Measurements from ENCODE around the gene C16orf89.
"Not testable (repeated sequence)": the region's sequence is repeated elsewhere in the genome, so short reads cannot be mapped to it uniquely, and the experiment has no call there.

GRCh38 chr16:5103296-5104032 lies 37.7 kb upstream of the C16orf89 start:
- TF ChIP-seq SCRT1 (tag by site-specific recombination; IDR thresholded peaks at IDR 0.05; ENCODE audit: borderline replicate concordance); TCF7L2 (IDR thresholded peaks at IDR 0.05; ENCODE audit: borderline replicate concordance, low read depth, low read length); YY1 (tag by site-specific recombination; IDR thresholded peaks at IDR 0.05): not testable (repeated sequence)

Data from HEK293 (cell line).